B cell (primary cell): ENCODE data around the gene SFR1. TPM values are rescaled to one million over a fixed set of nuclear protein-coding genes. Genes with fewer than 3 reads are reported as not detected.

Experiments
- ATAC-seq: fragments of 200-7000 bp; cut with Tn5 transposase; one replicate; pipeline ENCODE4 v1.10.0; 2021; ENCODE audit warnings: low read depth, mild to moderate bottlenecking, moderate number of reproducible peaks, moderate library complexity
- CTCF ChIA-PET: fragments of 350-600 bp; sonication (Branson Sonifier 250); formaldehyde crosslinking; loops from one replicate; lab custom pipeline; 2021; ENCODE audit warnings: antibody characterized with exemption, inconsistent platforms; lab: Charles Lee
- POLR2A ChIA-PET: fragments of 350-600 bp; sonication (Branson Sonifier 250); formaldehyde crosslinking; loops from one replicate; lab custom pipeline; 2021; ENCODE audit warnings: antibody characterized with exemption; lab: Charles Lee
- DNase-seq: peaks from one replicate; pipeline ENCODE4 v3.0.0; 2013
- H2AFZ ChIP-seq: 2 replicates; pipeline ENCODE4 v1.6.1; 2012; ENCODE audit warnings: mild to moderate bottlenecking, low read depth, low read length; ENCODE audit not compliant: insufficient read depth, poor library complexity, severe bottlenecking
- H3K27ac ChIP-seq, 2 donors: 1 replicate in 1 of 2; 2 replicates in 1 of 2; pipeline ENCODE4 v1.5.1; 2012 to 2013; ENCODE audit warnings: low read length in 2 of 2, mild to moderate bottlenecking in 2 of 2, moderate library complexity in 1 of 2
- H3K27me3 ChIP-seq, 4 experiments: fragments of 200-600 bp in 1 of 4; sonication (generic) in 1 of 4; replicated peaks in 1 of 4; 1 replicate in 2 of 4; 2 replicates in 2 of 4; pipeline versions ENCODE4 v1.6.1 to v1.7.0; 2013 to 2016; ENCODE audit warnings: low read length in 3 of 4, mild to moderate bottlenecking in 2 of 4, mixed read lengths in 1 of 4, moderate library complexity in 1 of 4; ENCODE audit not compliant: insufficient read depth in 4 of 4, control insufficient read depth in 3 of 4; ENCODE audit errors: control extremely low read depth in 1 of 4
- H3K36me3 ChIP-seq, 2 experiments: replicated peaks in 1 of 2; 1 replicate in 1 of 2; 2 replicates in 1 of 2; pipeline versions ENCODE4 v1.6.1 to v1.7.1; 2013; ENCODE audit warnings: low read length in 1 of 2; ENCODE audit not compliant: insufficient read depth in 2 of 2, control insufficient read depth in 1 of 2; ENCODE audit errors: control extremely low read depth in 1 of 2, extremely low read depth in 1 of 2
- H3K4me1 ChIP-seq, 2 donors: fragments of 200-600 bp in 1 of 2; sonication (generic) in 1 of 2; 1 replicate in 1 of 2; 2 replicates in 1 of 2; pipeline versions ENCODE4 v1.5.1 to v1.6.1; 2013 to 2017; ENCODE audit warnings: low read length in 2 of 2; ENCODE audit not compliant: control insufficient read depth in 2 of 2, insufficient read depth in 2 of 2
- H3K4me2 ChIP-seq: replicated peaks from 2 replicates; pipeline ENCODE3; 2012; ENCODE audit warnings: mild to moderate bottlenecking, low read depth, low read length; ENCODE audit not compliant: poor library complexity, severe bottlenecking
- H3K4me3 ChIP-seq, 5 experiments: fragments of 200-600 bp in 1 of 5; sonication (generic) in 1 of 5; 1 replicate in 3 of 5; 2 replicates in 2 of 5; pipeline versions ENCODE4 v1.5.1 to v1.7.0; 2011 to 2016; ENCODE audit warnings: low read length in 4 of 5, mild to moderate bottlenecking in 4 of 5, low read depth in 2 of 5, control low read depth in 1 of 5, moderate library complexity in 1 of 5; ENCODE audit not compliant: insufficient read depth in 1 of 5; ENCODE audit errors: control extremely low read depth in 1 of 5, extremely low read depth in 1 of 5
- H3K79me2 ChIP-seq: fragments of 200-600 bp; sonication (generic); one replicate; pipeline ENCODE4 v1.6.0; 2016; ENCODE audit warnings: low read length; ENCODE audit not compliant: control insufficient read depth, insufficient read depth
- H3K9ac ChIP-seq: fragments of 200-600 bp; sonication (generic); 2 replicates; pipeline ENCODE4 v1.6.1; 2017; ENCODE audit warnings: mild to moderate bottlenecking, low read length, moderate library complexity
- H3K9me3 ChIP-seq, 3 donors: one replicate each; pipeline versions ENCODE4 v1.6.1 to v1.7.1; 2013; ENCODE audit warnings: low read length in 2 of 3; ENCODE audit not compliant: control insufficient read depth in 2 of 3, insufficient read depth in 1 of 3; ENCODE audit errors: control extremely low read depth in 1 of 3
- H4K20me1 ChIP-seq: 2 replicates; pipeline ENCODE4 v1.6.0; 2012; ENCODE audit warnings: mild to moderate bottlenecking, low read length; ENCODE audit not compliant: insufficient read depth, control insufficient read depth, poor library complexity, severe bottlenecking
- H3K27ac Mint-ChIP-seq: one replicate; pipeline ENCODE4 v1.8.0; 2021; ENCODE audit warnings: mixed read lengths
- H3K27me3 Mint-ChIP-seq: one replicate; pipeline ENCODE4 v1.8.0; 2021; ENCODE audit warnings: mixed read lengths
- H3K4me1 Mint-ChIP-seq: one replicate; pipeline ENCODE4 v1.8.0; 2021; ENCODE audit warnings: mixed read lengths
- H3K4me3 Mint-ChIP-seq: one replicate; pipeline ENCODE4 v1.8.0; 2021; ENCODE audit warnings: mixed read lengths
- H3K9me3 Mint-ChIP-seq: one replicate; pipeline ENCODE4 v1.8.0; 2022; ENCODE audit warnings: mixed read lengths; ENCODE audit not compliant: insufficient read depth
- EZH2 ChIP-seq: IDR thresholded peaks from 2 replicates; pipeline ENCODE4 v1.6.1; 2012; ENCODE audit warnings: borderline replicate concordance, low read depth, mild to moderate bottlenecking, moderate library complexity, low read length; ENCODE audit not compliant: insufficient read depth, poor library complexity, severe bottlenecking
- WGBS: methylation state at CpG from one replicate; pipeline ENCODE4 v1.1.5; 2013; ENCODE audit warnings: missing lambda C conversion rate; ENCODE audit not compliant: insufficient coverage; 5-methylcytosine and 5-hydroxymethylcytosine counted together
- intact Hi-C: fragments of 100-400 bp; cut with micrococcal nuclease; formaldehyde crosslinking; loops from one replicate; pipeline ENCODE4 v1.10.0; 2022
- polyA plus RNA-seq: library from polyadenylated mRNA; depleted of rRNA; stranded (reverse); fragments of >200 nt; gene quantifications from 2 replicates; pipeline ENCODE4 v1.2.3, GENCODE V29; 2012
- total RNA-seq, 2 donors: library from RNA; stranded (reverse); fragments of 120-200 nt in 1 of 2; gene quantifications; 1 replicate in 1 of 2; 2 replicates in 1 of 2; pipeline versions ENCODE4 v1.2.3 to v1.2.4, GENCODE V29; 2013 to 2022
- TF ChIP-seq, protein P1 (sequence below): fragments of 200-600 bp; IDR thresholded peaks from one replicate; pipeline ENCODE4 v1.8.0; 2022; ENCODE audit warnings: antibody characterized with exemption, mild to moderate bottlenecking

SFR1 gene
- total and polyA plus RNA-seq, 2 donors (not counting 1 experiment from before 2014, with no cell fraction given) = 6.2 to 15.3 TPM

DNA sequence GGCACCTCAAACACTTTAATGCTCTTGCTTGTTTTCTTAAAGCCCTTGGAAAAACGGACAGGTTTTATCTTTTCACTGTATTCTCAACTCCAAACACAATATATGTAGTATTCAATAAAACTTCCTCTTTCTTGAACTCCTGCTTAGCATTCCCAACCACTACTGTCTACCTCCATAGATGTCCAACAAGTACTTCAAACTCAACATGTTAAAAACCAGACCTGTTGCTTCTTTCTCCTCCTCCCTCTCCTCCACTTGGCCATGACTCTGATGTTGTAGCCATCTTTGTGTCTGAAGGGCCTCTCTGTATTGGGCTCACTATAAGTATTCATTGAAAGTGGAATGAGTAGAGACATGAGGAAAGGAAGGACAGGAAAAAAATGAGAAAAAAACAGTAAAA lies 20.1 kb upstream of the SFR1 start:
- ATAC-seq (no peak), DNase-seq (no peak)
- TF ChIP-seq EZH2 = no peak
- TF ChIP-seq, protein P1, sequence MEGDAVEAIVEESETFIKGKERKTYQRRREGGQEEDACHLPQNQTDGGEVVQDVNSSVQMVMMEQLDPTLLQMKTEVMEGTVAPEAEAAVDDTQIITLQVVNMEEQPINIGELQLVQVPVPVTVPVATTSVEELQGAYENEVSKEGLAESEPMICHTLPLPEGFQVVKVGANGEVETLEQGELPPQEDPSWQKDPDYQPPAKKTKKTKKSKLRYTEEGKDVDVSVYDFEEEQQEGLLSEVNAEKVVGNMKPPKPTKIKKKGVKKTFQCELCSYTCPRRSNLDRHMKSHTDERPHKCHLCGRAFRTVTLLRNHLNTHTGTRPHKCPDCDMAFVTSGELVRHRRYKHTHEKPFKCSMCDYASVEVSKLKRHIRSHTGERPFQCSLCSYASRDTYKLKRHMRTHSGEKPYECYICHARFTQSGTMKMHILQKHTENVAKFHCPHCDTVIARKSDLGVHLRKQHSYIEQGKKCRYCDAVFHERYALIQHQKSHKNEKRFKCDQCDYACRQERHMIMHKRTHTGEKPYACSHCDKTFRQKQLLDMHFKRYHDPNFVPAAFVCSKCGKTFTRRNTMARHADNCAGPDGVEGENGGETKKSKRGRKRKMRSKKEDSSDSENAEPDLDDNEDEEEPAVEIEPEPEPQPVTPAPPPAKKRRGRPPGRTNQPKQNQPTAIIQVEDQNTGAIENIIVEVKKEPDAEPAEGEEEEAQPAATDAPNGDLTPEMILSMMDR = no peak
- Histone ChIP-seq H3K4me3 (no peak overlapping the region), H3K27ac (no peak overlapping the region), H3K4me1 (no peaks in the 10 kb centered on the region), H2AFZ (no peak overlapping the region), H3K79me2 (no peaks in the 10 kb centered on the region), H3K36me3 (no peaks in the 10 kb centered on the region), H3K4me2 (no peak overlapping the region), H3K27me3 (peaks cover 0 to 3% (median 0%) of the 10 kb centered on the region in 4 experiments), H3K9me3 (no peaks in the 10 kb centered on the region), H4K20me1 (no peaks in the 10 kb centered on the region), H3K9ac (no peak overlapping the region)
- CTCF ChIA-PET = interaction anchor here (0.6 kb wide), 1 partner anchor 611 kb away, joined by 3 read pairs; no protein-coding TSS in a partner anchor
- Mint-ChIP-seq H3K9me3 (no peaks in the 10 kb centered on the region), H3K27ac (no peak overlapping the region), H3K27me3 (no peaks in the 10 kb centered on the region), H3K4me1 (no peaks in the 10 kb centered on the region), H3K4me3 (no peak overlapping the region)
- 71% methylated on average over 1 of the region's 1 CpG for WGBS
- POLR2A ChIA-PET = no interaction called here
- intact Hi-C loops = no loop called here

- Histone ChIP-seq H3K4me2 (no peak overlapping the region), H4K20me1 (no peaks in the 10 kb centered on the region), H3K4me1 (no peaks in the 10 kb centered on the region), H3K27ac (no peak overlapping the region), H3K9me3 (no peaks in the 10 kb centered on the region), H3K36me3 (no peaks in the 10 kb centered on the region), H3K4me3 (no peak overlapping the region), H2AFZ (no peak overlapping the region), H3K79me2 (no peaks in the 10 kb centered on the region), H3K27me3 (peaks cover 0 to 3% (median 0%) of the 10 kb centered on the region in 4 experiments), H3K9ac (no peak overlapping the region)
- H3K27ac Mint-ChIP-seq = no peak overlapping the region
- H3K4me1 Mint-ChIP-seq = no peaks in the 10 kb centered on the region
- no peaks in the 10 kb centered on the region for H3K27me3 Mint-ChIP-seq
- H3K9me3 Mint-ChIP-seq = no peaks in the 10 kb centered on the region
- no CpG with 5 or more reads among the region's 1 CpG for WGBS
- ATAC-seq (no peak), DNase-seq (no peak)
- TF ChIP-seq EZH2 = no peak
- TF ChIP-seq, protein P1 = no peak
- POLR2A ChIA-PET = no interaction called here
- CTCF ChIA-PET = interaction anchor here (0.7 kb wide), 1 partner anchor 188 kb away, joined by 3 read pairs; no protein-coding TSS in a partner anchor
- H3K4me3 Mint-ChIP-seq = no peak overlapping the region
- intact Hi-C loops = no loop called here
Observed at GRCh38 chr10:104103956-104104355, 18.0 kb upstream of the SFR1 start.
